Heart left ventricle (tissue), 16 donors: ENCODE results near the gene FEM1B. TPM values are rescaled to one million over a fixed set of nuclear protein-coding genes. Genes with fewer than 3 reads are reported as not detected.

Experiments used
- ATAC-seq, 4 donors: fragments of 200-7000 bp; cut with Tn5 transposase; one replicate each; pipeline ENCODE4 v1.9.1; 2020 to 2022; ENCODE audit warnings: moderate library complexity in 4 of 4, mild to moderate bottlenecking in 3 of 4, moderate number of reproducible peaks in 1 of 4
- DNase-seq, 5 donors: peaks; one replicate each; pipeline ENCODE4 v3.0.0-alpha.2; 2020
- H3K27ac ChIP-seq, 12 donors: fragments of 200-600 bp; sonication (generic) in 4 of 12; one replicate each; pipeline versions ENCODE4 v1.5.0 to v1.8.0; 2016 to 2022; ENCODE audit warnings: mild to moderate bottlenecking in 2 of 12
- H3K27me3 ChIP-seq, 9 donors: fragments of 200-600 bp; sonication (generic) in 2 of 9; one replicate each; pipeline versions ENCODE4 v1.5.1 to v1.8.0; 2016 to 2022; ENCODE audit warnings: mild to moderate bottlenecking in 3 of 9
- H3K36me3 ChIP-seq, 9 donors: fragments of 200-600 bp; sonication (generic) in 2 of 9; one replicate each; pipeline versions ENCODE4 v1.5.0 to v1.8.0; 2018 to 2022; ENCODE audit warnings: mild to moderate bottlenecking in 2 of 9
- H3K4me1 ChIP-seq, 12 donors: fragments of 200-600 bp; sonication (generic) in 4 of 12; one replicate each; pipeline versions ENCODE4 v1.5.0 to v1.8.0; 2016 to 2022; ENCODE audit warnings: mild to moderate bottlenecking in 3 of 12
- H3K4me3 ChIP-seq, 12 donors: fragments of 200-600 bp; sonication (generic) in 4 of 12; one replicate each; pipeline versions ENCODE4 v1.5.0 to v1.8.0; 2017 to 2022; ENCODE audit warnings: mild to moderate bottlenecking in 9 of 12, moderate library complexity in 4 of 12
- H3K9me3 ChIP-seq, 12 donors: fragments of 200-600 bp; sonication (generic) in 4 of 12; one replicate each; pipeline versions ENCODE4 v1.5.0 to v1.8.0; 2016 to 2022; ENCODE audit warnings: mild to moderate bottlenecking in 1 of 12
- POLR2A ChIP-seq, 2 donors: fragments of 450-650 bp; IDR thresholded peaks; one replicate each; pipeline ENCODE4 v1.6.1; 2017; ENCODE audit warnings: antibody characterized with exemption in 2 of 2, mild to moderate bottlenecking in 2 of 2, moderate library complexity in 2 of 2
- WGBS, 4 donors: extraction: QIAGEN DNeasy Blood & Tissue Kit in 2 of 4; methylation state at CpG; one replicate each; pipeline versions ENCODE4 v1.1.5 to v1.1.7; 2013 to 2018; 5-methylcytosine and 5-hydroxymethylcytosine counted together
- intact Hi-C, 10 donors: fragments of 100-400 bp; cut with DNase I; formaldehyde crosslinking; loops; one replicate each; pipeline versions ENCODE4 v1.11.1 to v1.14.2; 2022
- polyA plus RNA-seq, 2 donors: library from polyadenylated mRNA; stranded (reverse); fragments of 200-250 nt; gene quantifications; one replicate each; pipeline ENCODE4 v1.2.3, GENCODE V29; 2013
- total RNA-seq, 9 donors: library from RNA; depleted of rRNA in 2 of 9; stranded (reverse); fragments of >200 nt in 2 of 9; fragmentation: NEBNext Ultra II Directional in 3 of 9; extraction: Animal tissue kit (Norgen Biotek cat#: 25700) in 3 of 9; gene quantifications; one replicate each; pipeline versions ENCODE4 v1.1.0 to v1.2.4, GENCODE V29; 2016 to 2023
- TF ChIP-seq, protein P1 (sequence below), 12 donors: fragments of 200-600 bp; sonication (generic) in 4 of 12; IDR thresholded peaks; one replicate each; pipeline versions ENCODE4 v1.5.0 to v1.8.0; 2018 to 2022; ENCODE audit warnings: antibody characterized with exemption in 12 of 12, mild to moderate bottlenecking in 5 of 12
- donor health status: ischemic (EF 13 %, LVEDD 7.1; RV severe dilation, severe dysfunction).
- donor health status: healthy with polysubstance abuse.
- donor health status: DM: no; HTN: yes; CAD: no.
- donor health status: DM: no; HTN: no; CAD: no.
- donor health status: ischemic (EF 25% LVEDD 6.9; RV normal size, moderate dysfunction).
- donor health status: ischemic (EF 25% LVEDD 5.7; RV mildly dilated, moderate dysfunction).
- donor health status: healthy.
- donor health status: DM: yes; HTN: yes; CAD: no.
- donor health status: ischemic (EF 35%, LVEDD 5.7; RV mildly dilated, moderate dysfunction).
- donor health status: nonischemic (EF 11% LVEDD 7.7; RV severe dilation, severe dysfunction).
- donor health status: DM: yes; HTN: yes; CAD: no.
- donor health status: PGD.
- donor health status: ischemic (EF 29% LVEDD 5.4; RV normal size, mild dysfunction).
- donor health status: nonischemic (EF 23%, LVEDD 6.1; RV moderate dilation, normal function).

Gene FEM1B
- total and polyA plus RNA-seq, 11 donors = 9.3 to 94.0 (median 52.7) TPM

DNA sequence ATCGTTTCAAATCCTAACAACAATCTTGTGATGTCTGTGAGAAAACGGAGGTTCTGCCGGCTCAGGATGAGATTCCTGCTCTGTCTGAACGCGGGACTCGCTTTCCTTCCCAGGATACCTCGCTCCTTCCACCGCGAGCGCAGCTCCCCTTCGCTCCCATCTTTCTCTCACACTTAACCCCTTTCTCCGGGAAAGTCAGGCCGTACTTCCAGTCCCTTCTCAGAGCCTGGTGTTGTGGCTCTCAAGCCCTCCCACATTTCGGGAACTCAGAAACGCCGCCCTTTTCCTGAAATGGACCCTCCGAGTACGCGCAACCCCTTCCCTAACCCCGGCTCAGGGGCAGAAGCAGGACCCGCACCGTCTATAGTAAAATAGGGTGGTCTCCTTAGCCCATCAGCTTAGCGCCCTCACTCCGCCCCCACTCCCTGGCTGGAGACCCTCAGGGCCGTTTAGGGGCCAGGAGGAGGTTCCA, 378 bp upstream of the FEM1B start:
- intact Hi-C loops = loop anchor here in 1 of 10 donors (2.0 kb wide), 1 partner anchor 20 kb away; no protein-coding TSS in a partner anchor

DNA sequence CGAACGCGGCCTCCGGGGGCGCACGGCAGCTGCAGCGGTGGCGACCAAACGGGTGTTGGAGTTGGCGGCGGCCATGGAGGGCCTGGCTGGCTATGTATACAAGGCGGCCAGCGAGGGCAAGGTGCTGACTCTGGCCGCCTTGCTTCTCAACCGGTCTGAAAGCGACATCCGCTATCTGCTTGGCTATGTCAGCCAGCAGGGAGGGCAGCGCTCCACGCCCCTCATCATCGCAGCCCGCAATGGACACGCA, 725 bp downstream of the FEM1B start:
- TF ChIP-seq, protein P1, sequence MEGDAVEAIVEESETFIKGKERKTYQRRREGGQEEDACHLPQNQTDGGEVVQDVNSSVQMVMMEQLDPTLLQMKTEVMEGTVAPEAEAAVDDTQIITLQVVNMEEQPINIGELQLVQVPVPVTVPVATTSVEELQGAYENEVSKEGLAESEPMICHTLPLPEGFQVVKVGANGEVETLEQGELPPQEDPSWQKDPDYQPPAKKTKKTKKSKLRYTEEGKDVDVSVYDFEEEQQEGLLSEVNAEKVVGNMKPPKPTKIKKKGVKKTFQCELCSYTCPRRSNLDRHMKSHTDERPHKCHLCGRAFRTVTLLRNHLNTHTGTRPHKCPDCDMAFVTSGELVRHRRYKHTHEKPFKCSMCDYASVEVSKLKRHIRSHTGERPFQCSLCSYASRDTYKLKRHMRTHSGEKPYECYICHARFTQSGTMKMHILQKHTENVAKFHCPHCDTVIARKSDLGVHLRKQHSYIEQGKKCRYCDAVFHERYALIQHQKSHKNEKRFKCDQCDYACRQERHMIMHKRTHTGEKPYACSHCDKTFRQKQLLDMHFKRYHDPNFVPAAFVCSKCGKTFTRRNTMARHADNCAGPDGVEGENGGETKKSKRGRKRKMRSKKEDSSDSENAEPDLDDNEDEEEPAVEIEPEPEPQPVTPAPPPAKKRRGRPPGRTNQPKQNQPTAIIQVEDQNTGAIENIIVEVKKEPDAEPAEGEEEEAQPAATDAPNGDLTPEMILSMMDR (IDR thresholded peaks at IDR 0.05) = peak in 7 of 12 donors; percentile 28 to 53 (median 42)
- TF ChIP-seq POLR2A (IDR thresholded peaks at IDR 0.05) = no peak
- 0 to 1% (median 0%) methylated on average over 5 to 22 of the region's 22 CpGs for WGBS, 4 donors
- ATAC-seq (peak in 1 of 4 donors; percentile 7), DNase-seq (no peak)
- peaks cover 6 to 77% (median 54%) of the 10 kb centered on the region in 12 donors for H3K4me1 ChIP-seq
- H3K9me3 ChIP-seq = no peaks in the 10 kb centered on the region
- intact Hi-C loops = no loop called here
- no peaks in the 10 kb centered on the region for H3K27me3 ChIP-seq
- no peaks in the 10 kb centered on the region for H3K36me3 ChIP-seq
- H3K27ac ChIP-seq = peak overlapping the region; percentile 93 to 100 (median 98)
- H3K4me3 ChIP-seq = peak overlapping the region; percentile 62 to 98 (median 82)

More for the DNA sequence above, 378 bp upstream of the FEM1B start:
- 0 to 1% (median 1%) methylated on average over 21 to 25 of the region's 25 CpGs for WGBS, 4 donors
- TF ChIP-seq, protein P1 (IDR thresholded peaks at IDR 0.05) = no peak
- TF ChIP-seq POLR2A (IDR thresholded peaks at IDR 0.05) = peak in 1 of 2 donors; percentile 34
- Histone ChIP-seq H3K9me3 (no peaks in the 10 kb centered on the region), H3K4me3 (peak overlapping the region; percentile 62 to 98 (median 82)), H3K27me3 (no peaks in the 10 kb centered on the region), H3K4me1 (peaks cover 6 to 77% (median 48%) of the 10 kb centered on the region in 12 donors), H3K36me3 (no peaks in the 10 kb centered on the region), H3K27ac (peak overlapping the region; percentile 93 to 100 (median 98))
- peak; percentile 25 to 52 (median 40) for ATAC-seq
- DNase-seq = peak in 4 of 5 donors; percentile 55 to 69 (median 58)

DNA sequence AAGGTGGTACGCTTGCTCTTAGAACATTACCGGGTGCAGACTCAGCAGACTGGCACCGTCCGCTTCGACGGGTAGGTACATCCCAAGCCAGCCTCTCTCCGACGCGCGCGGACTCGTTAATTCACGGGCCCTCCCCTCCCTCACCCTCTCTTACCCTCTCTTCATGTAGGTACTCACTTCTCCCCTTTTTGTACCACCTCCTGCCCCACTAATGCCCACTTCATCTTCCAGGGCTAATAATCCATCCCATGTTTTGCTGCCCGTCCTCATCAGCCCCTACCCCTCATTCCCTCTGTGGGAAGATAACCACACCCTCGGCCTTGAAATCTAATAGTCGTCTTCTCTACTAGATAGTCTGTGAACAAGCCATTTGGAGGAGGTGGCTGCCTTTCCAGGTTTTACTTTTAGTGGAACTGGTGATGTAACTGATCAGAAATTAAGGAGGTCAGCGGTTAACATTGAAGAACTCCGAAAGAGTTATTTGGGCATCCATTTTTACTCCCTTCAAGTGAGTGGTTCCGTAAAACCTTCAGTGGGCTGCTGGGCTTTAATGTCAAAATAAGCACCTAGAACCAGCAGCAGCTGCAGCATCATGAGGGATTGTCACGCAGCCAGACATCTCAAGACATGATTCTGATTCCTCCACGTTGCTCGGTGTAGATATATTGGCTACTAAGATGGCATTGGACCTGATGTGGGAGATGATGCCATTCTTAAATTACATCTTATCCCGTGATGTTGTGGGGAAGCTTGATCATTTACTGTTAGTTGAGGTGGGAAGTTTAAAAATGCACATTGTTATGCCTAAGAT, 1.3 kb downstream of the FEM1B start:
- Histone ChIP-seq H3K27me3 (no peaks in the 10 kb centered on the region), H3K4me1 (peaks cover 6 to 74% (median 58%) of the 10 kb centered on the region in 12 donors), H3K36me3 (peaks cover 0 to 1% (median 0%) of the 10 kb centered on the region in 9 donors), H3K27ac (peak overlapping the region; percentile 93 to 100 (median 98)), H3K4me3 (peak overlapping the region; percentile 62 to 98 (median 82)), H3K9me3 (no peaks in the 10 kb centered on the region)
- intact Hi-C loops = no loop called here
- DNase-seq (peak in 1 of 5 donors; percentile 62), ATAC-seq (no peak)
- TF ChIP-seq, protein P1 (IDR thresholded peaks at IDR 0.05) = no peak
- TF ChIP-seq POLR2A (IDR thresholded peaks at IDR 0.05) = no peak
- WGBS, 4 donors = 1 to 2% (median 1%) methylated on average over 23 of the region's 23 CpGs
